ENCODE measurements around the gene MRAS. TPM values are rescaled to one million over a fixed set of nuclear protein-coding genes. Genes with fewer than 3 reads are reported as not detected.

Gene MRAS
- total RNA-seq, 2 experiments from 2014 or later: not detected

Other genes with a start within 250 kb of the MRAS start
- under 1 TPM; 0.37 to 0.40 TPM for gene DZIP1L, start 233.0 kb upstream of the MRAS start, total RNA-seq
- gene A4GNT, start 216.2 kb upstream of the MRAS start, total RNA-seq: not detected
- 10 to 100 TPM; 19.3 to 21.5 TPM for gene DBR1, start 173.7 kb upstream of the MRAS start, total RNA-seq
- gene ARMC8, start 161.3 kb upstream of the MRAS start, total RNA-seq: 10 to 100 TPM; 39.0 to 53.2 TPM
- not detected for gene NME9, start 18.7 kb upstream of the MRAS start, total RNA-seq
- under 1 TPM; 0.44 to 0.74 TPM for gene ESYT3, start 86.0 kb downstream of the MRAS start, total RNA-seq
- 10 to 100 TPM; 14.5 to 15.9 TPM for gene CEP70, start 245.7 kb downstream of the MRAS start, total RNA-seq

Measured in activated CD4-positive, alpha-beta T cell treated with anti-CD3 and anti-CD28 coated beads, Interleukin-2, amount 10 ng/mL, durations not matched to agents 7 days and 5 days (primary cell).